Cortex of kidney (tissue), 1 donor: Measurements from ENCODE around the gene TTLL8.
"Not testable (repeated sequence)": the region's sequence is repeated elsewhere in the genome, so short reads cannot be mapped to it uniquely, and the experiment has no call there.

ENCODE experiments used
- DNase-seq: peaks from one replicate; lab custom pipeline; 2025; lab: John Stamatoyannopoulos, UW

TTLL8 gene

DNA sequence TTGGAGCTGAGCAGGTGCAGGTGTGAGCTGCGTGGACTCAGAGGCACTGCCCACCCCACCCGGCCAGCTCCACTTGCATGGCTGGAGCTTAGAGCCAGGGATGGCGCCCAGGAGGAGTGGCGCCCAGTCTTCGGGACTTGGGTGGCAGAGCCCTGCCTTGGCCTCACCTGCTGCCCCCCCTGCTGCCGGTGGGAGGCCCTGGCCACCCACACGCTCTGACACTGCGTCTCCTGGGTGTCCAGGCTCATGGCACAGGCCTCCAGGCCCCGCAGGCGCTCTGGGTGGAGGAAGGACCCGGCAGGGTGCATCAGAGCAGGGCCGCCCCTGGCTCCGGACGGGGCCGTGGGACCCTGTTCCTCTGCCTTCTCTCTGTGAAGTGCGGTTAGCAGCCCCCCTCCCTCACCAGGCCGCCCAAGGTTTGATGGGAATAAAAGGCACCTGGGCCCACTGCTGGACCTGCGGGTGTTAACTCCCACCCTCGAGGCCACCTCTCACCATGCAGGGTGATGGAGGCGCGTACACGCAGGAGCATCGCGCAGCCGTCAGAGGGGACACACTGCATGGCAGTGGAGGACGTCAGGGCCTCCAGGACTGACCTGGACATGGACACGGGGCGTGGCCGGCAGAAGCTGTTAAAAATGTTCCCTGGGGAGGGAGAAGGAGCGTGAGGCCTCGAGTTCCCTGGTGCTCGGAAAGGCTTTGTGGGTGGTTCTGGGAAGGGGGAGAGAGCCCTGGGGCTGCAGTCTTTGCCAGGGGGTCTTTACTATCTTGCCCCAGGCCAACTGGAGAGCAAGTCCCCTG, 57.3 kb downstream of the TTLL8 start:
- no peak for DNase-seq

DNA sequence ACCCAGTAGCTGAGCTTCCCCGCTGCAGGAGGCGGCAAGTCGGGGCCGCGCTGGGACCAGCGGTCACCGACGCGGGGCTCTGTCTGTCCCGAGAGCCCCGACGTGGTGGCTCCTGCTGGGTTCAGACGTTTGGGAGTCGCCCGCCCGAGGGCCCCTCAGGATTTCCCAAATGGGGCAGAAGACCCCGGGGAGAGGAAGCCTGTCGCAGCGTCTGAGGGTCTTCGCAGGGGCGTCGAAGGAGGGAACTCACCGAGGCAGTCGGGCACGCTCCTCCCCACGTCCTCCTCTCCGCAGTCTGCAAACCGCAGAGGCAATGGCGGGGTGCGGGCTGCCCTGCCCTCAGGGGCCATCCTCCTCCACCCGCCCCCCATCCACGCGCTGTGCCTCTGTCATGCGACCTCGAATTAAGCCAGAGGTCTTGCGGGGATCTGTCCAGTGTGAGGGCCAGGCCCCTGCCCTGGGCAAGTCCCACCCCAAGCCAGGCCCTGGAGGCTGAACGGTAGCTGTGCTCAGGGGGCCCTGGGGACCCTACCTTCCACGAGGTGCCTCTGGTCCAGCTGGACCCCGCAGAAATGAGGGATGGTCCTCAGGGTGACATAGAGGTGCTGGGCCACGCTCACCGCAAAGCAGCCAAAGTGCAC, 58.0 kb downstream of the TTLL8 start:
- DNase-seq, result no peak

DNA sequence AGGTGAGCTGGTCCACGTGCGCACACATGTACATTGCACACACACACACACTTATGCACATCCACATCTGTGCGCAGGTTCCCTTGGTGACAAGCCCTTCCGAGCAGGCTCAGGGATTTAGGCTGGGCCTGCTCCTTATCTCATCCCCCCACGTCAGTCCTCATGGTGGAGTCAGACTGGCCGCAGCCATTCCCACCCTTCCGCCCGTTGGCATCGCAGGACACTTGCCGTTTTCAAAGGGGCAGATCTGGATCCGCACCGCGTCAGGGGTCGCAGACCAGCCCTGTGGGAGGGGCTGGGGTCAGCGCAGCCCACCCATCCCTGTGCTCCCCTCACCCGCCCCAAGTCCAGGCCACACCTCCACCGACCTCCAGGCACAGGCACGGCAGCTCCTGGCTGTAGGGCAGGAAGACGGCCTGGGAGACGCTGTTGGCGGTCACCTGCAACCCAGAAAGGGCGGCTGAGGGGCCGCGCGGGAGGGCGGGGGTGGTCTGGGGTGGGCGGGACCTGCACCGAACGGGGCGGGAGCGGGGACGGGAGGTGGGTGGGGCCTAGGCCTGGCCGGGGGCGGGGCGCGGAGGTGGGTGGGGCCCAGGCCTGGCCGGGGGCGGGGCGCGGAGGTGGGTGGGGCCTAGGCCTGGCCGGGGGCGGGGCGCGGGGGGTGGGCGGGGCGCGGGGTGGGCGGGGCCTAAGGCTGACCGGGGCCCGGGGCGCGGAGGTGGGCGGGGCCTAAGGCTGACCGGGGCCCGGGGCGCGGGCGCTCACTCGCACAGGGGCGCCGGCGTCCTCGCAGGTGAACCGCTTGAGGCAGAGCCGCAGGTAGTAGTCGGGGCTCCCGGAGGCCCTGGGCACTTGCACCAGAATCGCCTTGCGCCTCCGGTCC, 58.8 kb downstream of the TTLL8 start:
- no peak for DNase-seq

DNA sequence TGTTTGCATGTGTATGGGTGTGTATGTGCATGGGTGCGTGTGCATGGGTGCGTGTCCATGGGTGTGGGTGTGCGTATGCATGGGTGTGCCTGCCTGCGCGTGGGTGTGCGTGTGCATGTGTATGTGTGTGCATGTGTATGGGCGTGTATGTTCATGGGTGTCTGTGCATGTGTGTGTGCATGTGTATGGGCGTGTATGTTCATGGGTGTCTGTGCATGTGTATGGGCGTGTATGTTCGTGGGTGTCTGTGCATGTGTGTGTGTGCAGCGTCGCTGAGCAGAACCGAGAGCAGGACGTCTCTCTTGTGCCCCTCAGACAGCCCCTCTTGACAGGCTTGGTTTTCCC, 59.4 kb downstream of the TTLL8 start:
- no peak for DNase-seq

DNA sequence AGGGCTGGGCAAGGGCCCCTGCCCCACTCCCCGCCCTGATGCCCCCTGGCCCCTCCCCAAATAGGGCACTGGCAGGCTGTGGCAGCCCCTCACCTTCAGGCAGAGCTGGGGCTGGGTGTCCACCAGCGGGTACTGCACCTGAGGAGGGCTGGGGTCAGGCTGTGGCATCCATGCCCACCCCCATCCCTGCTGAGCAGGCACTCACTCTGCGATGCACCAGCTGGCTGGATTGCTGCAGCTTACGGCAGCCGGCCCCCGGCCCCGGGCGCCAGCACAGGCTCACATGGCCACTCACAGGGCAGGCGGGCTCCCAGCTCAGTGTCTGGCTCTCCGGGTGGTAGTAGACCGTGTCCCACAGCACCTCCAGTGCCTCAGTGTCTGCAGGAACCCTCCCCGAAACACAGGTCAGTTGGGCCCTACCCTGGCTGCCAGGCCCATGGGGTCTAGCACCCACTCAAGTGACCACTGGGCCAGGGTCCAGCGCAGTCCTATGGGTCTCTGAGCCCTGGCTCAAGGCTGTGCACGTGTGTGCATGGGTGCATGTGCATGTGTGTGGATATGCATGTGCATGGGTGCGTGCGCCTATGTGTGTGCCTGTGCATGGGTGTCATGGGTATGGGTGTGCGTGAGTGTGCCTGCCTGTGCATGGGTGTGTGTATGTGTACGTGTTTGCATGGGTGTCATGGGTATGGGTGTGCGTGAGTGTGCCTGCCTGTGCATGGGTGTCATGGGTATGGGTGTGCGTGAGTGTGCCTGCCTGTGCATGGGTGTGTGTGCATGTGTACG, 60.0 kb downstream of the TTLL8 start:
- no peak for DNase-seq

DNA sequence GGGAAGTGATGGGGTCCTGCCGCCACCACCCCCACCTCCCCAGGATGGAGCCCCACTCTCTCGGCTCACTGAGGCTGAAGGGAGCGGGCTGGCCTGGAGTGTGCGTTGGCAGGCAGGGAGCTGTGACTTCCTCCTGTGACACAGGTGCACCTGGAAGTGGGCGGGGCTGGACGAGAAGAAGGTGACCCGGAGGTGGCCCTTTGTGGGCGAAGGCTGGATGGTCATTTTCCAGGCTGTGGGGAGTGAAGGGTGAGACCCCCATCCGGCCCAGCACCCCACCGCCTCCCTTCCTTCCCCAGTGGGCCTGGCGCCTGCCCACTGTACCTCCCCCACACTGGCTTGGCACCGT, 60.9 kb downstream of the TTLL8 start:
- DNase-seq, result no peak

DNA sequence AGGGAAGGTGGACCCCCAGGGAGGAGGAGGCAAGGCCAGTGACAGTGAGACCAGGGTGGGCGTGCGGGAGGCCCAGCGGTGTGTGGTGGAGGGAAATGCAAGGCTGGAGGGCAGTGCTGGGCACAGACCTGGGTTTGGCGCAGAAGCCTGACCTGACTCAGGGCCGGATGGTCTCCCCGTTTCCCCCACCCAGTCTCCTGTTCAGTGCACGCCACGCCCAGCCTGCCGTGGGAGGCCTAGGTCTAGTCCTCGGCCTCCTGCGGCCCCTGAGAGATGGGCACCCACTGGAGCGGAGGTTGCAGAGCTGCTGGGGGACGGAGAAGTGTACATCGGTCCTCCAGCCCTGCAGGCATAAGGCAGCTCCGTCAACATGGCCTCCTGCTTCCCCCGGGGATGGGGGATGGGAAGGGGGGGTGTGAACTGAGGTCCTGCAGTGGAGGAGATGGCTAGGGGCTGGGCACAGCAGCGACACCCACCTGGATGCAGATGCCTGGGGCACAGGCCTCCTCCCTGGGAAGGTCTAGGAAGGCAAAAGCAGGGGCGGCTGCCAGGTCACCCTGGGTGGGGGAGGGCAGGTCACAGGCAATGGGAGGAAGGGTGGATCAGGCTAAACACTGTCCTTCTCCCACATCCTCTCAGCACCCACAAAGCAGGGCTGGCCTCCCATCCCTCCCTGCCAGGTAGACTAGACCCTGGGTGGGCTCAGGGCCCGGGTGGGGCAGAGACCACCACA, 61.4 kb downstream of the TTLL8 start:
- DNase-seq, result no peak

DNA sequence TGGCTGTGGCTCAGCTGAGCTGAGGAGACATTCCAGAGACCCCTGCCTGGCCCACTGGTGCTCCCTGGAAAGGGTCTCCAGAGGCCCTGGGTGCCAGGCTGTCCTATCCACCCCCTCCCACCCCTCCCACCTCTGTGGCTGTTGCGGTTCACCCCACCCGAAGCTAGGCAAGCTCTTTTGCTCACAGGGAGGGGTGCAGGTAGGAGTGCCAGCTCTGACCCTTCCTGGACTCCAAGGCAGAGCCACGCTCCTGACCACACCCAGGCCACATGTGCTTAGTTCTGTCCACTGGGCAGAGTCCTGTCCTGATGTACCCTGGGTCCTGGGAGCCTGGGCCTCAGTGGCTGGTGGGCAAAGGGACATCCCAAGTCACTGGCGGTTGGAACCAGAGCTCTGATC, 62.0 kb downstream of the TTLL8 start:
- DNase-seq, result no peak

DNA sequence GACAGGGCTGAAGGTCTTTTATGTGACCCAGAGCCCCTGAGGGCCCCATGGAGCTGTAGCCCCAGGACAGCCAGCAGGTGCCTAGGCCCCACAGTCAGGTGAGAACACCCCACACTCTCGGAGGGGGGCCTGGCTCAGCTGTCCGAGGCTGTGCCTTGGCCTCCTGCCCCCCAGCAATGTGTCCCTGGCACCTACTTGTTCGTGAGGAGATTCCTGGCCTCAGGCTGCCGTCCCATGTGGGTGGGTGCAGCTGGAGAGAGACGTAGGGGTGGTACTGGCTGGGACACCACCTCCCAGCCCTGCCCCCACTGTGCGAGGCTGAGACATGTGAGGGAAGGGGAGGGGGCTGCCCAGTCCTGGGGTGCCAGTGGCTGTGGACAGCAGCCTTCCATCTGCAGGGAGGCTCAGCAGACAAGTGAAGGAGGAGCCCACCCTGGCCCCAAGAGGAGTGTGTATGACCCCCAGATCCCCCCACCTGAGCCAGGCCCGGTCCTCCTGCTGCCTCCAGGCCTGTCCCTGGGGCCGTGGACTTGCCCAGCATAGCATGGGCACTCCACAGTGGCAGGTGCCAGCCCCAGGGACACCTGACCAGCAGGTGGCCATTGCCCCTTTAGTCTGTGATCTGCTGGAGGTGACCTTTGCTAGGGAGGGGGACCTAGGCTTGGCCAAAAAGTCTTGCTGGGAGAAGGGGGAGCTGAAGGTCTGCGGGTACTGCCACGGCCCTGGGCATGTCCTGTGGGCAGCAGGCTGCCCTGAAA, 62.6 kb downstream of the TTLL8 start:
- no peak for DNase-seq

DNA sequence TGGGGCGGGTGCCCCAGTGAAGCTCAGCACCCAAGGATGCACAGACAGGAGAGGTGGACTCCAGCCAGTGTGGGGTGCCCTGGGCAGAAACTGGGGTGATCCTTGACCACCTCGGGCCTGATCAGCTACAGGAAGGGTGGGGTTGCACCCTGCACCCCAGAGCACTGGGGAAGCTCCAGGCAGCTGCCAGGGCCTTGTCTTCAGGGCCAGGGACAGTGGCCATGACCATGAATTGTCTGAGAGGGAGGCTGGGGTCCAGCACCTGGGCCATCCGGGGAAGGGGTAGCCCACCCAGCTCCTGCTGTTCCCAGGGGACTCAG, 63.1 kb downstream of the TTLL8 start:
- DNase-seq, result no peak

DNA sequence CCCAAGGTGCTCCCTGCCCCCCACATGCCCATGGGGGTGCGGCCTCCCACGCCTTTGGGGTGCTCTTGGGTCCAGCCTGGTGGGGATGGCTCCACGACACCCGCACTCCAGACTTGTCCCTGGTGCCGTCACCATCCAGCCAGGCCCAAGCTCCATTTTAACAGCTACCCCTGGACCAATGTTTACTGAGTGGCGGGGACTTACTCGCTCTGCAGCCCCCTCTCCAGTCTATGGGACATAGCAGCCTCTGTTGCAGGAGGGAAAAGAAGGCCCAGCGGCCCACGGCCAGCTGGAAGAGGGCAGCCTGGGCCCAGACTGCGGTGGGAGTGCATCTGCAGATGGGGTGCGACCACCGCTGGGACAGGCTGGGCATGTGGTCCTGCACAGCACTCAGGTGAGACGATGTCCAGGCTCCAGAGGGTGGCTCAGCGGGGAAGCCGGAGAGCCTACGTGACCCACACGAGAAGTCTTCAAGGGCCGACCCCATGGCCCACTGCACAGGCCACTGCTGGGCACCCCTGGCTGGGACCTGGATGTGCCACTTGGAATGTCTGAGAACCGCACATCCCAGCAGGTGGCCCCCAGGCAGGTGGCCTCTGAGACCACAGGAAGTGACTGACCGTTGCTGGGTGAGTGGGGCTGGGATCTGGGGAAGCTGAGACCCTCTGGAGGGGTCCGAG, 63.6 kb downstream of the TTLL8 start:
- no peak for DNase-seq

DNA sequence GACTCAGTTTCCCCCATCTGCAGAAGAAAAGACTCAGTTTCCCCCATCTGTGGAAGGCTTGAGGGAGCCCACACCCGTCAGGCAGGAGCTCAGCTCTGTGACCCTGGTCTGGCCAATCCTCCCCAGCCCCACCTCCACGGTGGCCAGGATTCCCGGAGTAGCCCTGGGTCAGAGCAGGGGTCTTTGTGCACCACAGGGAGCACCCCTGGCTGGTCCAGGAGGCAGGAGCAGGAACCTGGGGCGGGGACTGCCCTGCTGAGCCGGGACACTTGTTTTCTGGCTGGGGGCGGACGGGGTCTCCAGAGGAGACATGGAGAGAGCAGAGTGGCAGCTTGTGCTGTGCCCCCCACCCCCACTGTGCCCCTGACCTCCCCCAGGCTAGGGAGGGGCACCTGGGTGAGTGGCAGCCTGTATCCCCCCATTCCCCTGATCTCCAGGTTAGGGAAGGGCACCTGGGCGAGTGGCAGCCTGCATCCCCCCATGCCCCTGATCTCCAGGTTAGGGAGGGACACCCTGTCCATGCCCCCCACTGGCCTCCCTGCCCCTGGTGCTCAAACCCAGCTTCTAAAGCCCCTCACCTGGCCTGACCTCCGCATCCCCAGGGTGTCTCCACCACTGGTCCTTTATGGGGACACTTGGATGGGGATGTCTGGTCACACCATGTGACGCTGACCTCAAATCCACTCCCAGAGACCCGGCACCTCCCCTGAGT, 64.3 kb downstream of the TTLL8 start:
- DNase-seq, result no peak

DNA sequence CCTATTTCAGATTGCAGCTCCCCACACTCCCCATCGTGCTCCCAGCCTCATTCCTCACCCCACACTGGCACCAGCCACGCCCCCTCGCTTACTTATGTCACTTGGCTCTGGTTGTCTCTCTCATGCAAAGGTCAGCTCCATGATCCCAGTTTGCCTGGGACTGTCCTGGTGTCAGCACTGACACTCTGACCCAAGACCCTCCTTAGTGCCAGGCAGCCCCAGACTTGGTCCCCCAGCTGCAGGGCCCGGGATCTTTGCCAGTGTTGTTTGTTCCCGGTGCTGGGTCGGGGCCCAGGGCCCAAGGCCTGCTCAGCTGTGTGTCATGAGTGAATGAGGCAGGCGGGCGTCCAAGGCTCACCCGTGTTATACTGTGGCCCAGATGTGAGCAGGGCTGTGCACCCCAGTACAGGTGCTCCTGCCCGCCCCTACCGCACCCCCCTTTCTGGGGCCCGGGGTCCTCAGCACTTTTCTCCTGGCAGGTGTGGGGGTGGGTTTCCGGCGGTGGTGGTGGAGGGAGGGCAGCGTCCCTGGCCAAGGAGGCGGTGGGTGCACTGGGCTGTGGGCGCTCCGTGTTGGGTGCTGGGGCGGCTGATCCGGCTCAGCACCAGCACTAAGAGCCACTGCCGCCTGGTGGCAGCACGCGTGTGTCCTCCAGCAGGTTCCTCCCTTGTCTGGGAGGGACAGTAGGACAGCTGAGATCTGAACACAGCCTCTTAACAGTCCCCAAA, 65.0 kb downstream of the TTLL8 start:
- DNase-seq, result no peak

DNA sequence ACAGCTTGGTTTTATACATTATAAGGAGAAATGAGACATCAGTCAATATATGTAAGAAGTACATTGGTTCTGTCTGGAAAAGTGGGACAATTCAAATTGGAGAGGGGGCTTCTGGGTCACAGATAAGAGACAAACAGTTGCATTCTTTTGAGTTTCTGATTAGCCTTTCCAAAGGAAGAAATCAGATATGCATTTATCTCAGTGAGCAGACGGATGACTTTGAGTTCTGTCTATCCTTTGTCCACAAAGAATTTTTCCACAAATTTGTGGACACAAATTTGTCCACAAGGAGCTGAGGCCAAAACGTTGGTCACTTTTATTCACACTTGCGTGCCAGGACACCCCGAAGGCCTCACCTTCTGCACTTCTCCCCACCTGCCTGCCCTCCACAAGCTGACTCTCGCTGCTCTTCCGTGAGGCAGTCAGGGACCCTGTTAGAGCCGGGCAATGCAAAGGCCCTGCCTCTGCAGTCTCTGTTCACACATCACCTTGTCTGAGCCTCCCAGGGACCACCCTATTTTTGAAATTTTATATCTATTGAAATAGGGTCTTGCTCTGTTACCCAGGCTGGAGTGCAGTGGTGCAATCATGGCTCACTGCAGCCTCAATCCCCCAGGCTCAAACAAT, 66.1 kb downstream of the TTLL8 start:
- DNase-seq, result no peak

DNA sequence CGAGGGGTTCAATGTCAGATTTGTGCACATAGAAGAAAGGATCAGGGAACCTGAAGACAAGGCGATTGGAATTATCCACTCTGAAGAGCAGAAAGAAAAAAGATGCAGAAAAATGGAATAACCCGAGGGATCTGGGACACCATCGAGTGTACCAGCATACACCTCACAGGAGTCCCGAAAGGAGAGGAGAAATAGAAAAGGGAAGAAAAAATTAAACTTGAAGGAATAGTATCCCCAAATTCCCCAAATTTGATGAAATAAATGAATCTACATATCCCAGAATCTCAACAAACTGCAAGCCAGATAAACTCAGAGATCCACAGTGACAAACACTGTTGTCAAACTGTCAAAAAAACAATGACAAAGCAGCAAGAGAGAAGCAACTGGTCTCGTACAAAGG, 66.9 kb downstream of the TTLL8 start:
- no peak for DNase-seq

DNA sequence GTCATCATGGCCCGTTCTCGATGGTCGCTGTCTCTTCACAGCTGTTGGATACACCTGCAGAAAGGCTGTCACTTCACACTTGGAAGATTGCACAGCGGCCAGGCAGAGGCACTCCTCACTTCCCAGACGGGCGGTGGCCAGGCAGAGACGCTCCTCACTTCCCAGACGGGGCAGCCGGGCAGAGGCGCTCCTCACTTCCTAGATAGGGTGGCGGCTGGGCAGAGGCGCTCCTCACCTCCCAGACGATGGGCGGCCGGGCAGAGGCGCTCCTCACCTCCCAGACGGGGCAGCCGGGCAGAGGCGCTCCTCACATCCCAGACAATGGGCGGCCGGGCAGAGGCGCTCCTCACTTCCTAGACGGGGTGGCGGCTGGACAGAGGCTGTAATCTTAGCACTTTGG, 68.3 kb downstream of the TTLL8 start:
- DNase-seq, result not testable (repeated sequence)

DNA sequence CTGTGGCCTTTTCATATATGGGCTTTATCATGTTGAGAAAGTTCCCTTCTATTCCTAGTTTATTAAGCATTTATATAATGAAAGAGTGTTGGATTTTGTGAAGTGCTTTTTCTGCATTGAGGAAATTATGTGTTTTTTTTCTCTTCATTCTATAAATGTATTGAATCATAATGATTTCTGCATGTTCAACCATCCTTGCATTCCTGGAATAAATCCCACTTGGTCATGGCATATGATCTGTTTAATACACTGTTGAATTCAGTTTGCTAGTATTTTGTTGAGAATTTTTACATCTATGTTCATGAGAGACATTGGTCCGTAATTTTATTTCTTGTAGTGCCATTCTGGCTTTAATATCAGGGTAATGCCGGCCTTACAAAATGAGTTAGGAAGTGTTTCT, 71.8 kb downstream of the TTLL8 start:
- DNase-seq, result no peak
